GM21367 (cell line): ENCODE data around the gene RILP.

Source experiments
- ATAC-seq: cut with Tn5 transposase; IDR thresholded peaks from one replicate; pipeline ENCODE4 v1.9.1; 2021; ENCODE audit not compliant: unreplicated experiment

Gene RILP

GRCh38 chr17:1648173-1648962 lies 1.3 kb downstream of the RILP start:
- peak; percentile 37 for ATAC-seq

GRCh38 chr17:1647802-1648171 lies 1.9 kb downstream of the RILP start:
- ATAC-seq, result no peak

GRCh38 chr17:1646199-1646875 lies 3.3 kb downstream of the RILP start:
- ATAC-seq, result no peak

GRCh38 chr17:1645207-1646171 lies 4.2 kb downstream of the RILP start, which contains the start of gene SCARF1:
Gene SCARF1 (minus strand): TSS chr17:1645732. CDS start chr17:1645697, 35 bp downstream.
- ATAC-seq, result no peak

GRCh38 chr17:1644493-1645206 lies 5.0 kb downstream of the RILP start:
- no peak for ATAC-seq

GRCh38 chr17:1643999-1644492 lies 5.6 kb downstream of the RILP start:
- ATAC-seq, result no peak

GRCh38 chr17:1643293-1643998 lies 6.2 kb downstream of the RILP start:
- ATAC-seq, result no peak

- ATAC-seq, result no peak
Observed at GRCh38 chr17:1641065-1641403, 8.6 kb downstream of the RILP start.

GRCh38 chr17:1640329-1641064 lies 9.2 kb downstream of the RILP start:
- no peak for ATAC-seq

- no peak for ATAC-seq
Observed at GRCh38 chr17:1639549-1640180, 10.0 kb downstream of the RILP start.

GRCh38 chr17:1638624-1639300 lies 10.9 kb downstream of the RILP start:
- no peak for ATAC-seq

- no peak for ATAC-seq
Observed at GRCh38 chr17:1638171-1638590, 11.5 kb downstream of the RILP start.

- ATAC-seq, result no peak
Observed at GRCh38 chr17:1636732-1637285, 12.9 kb downstream of the RILP start.

- no peak for ATAC-seq
Observed at GRCh38 chr17:1635675-1636465, 13.8 kb downstream of the RILP start.

- ATAC-seq, result no peak
Observed at GRCh38 chr17:1634841-1635650, 14.6 kb downstream of the RILP start.

- no peak for ATAC-seq
Observed at GRCh38 chr17:1630662-1631061, 19.0 kb downstream of the RILP start.
